Measurements from ENCODE around the gene ZNF107. TPM values are rescaled to one million over a fixed set of nuclear protein-coding genes. Genes with fewer than 3 reads are reported as not detected.

The ZNF107 gene
- polyA plus RNA-seq (2012; ENCODE audit: insufficient read length, low read depth), result 0.84 TPM

- TF ChIP-seq SIN3A (IDR thresholded peaks at IDR 0.05; ENCODE audit: borderline replicate concordance, insufficient read depth, low read length) (0 out of 2 replicates have a peak, but pooled peaks have one; percentile 62), FOXP2 (optimal IDR thresholded peaks at IDR 0.05; ENCODE audit: borderline replicate concordance, extremely low read depth, extremely low read length, insufficient read depth) (no peak), POLR2AphosphoS5 (IDR thresholded peaks at IDR 0.05; ENCODE audit: low read depth, low read length) (peak; percentile 85), TAF1 (IDR thresholded peaks at IDR 0.05; ENCODE audit: borderline replicate concordance, insufficient read depth, low read length) (0 out of 2 replicates have a peak, but pooled peaks have one; percentile 60), REST (IDR thresholded peaks at IDR 0.05; ENCODE audit: insufficient read depth in 1 of 2, low read depth in 2 of 2, low read length in 2 of 2) (no peak)
Measured at GRCh38 chr7:64665980-64666662, at the start of gene ZNF107. TSS of gene ZNF107 (plus strand) at chr7:64666133. CDS start at chr7:64666283, 150 bp downstream.

- TF ChIP-seq SIN3A (IDR thresholded peaks at IDR 0.05; ENCODE audit: borderline replicate concordance, insufficient read depth, low read length) (no peak), TAF1 (IDR thresholded peaks at IDR 0.05; ENCODE audit: borderline replicate concordance, insufficient read depth, low read length) (no peak), POLR2AphosphoS5 (IDR thresholded peaks at IDR 0.05; ENCODE audit: low read depth, low read length) (no peak; the same call in 1 of the 2 replicates), FOXP2 (optimal IDR thresholded peaks at IDR 0.05; ENCODE audit: borderline replicate concordance, extremely low read depth, extremely low read length, insufficient read depth) (no peak), REST (IDR thresholded peaks at IDR 0.05; ENCODE audit: insufficient read depth in 1 of 2, low read depth in 2 of 2, low read length in 2 of 2) (no peak)
Measured at GRCh38 chr7:64618785-64619456, 47.0 kb upstream of the ZNF107 start.

GRCh38 chr7:64619705-64620104 is 46.2 kb upstream of the ZNF107 start:
- no peak for TF ChIP-seq TAF1 (IDR thresholded peaks at IDR 0.05; ENCODE audit: borderline replicate concordance, insufficient read depth, low read length)
- no peak for TF ChIP-seq SIN3A (IDR thresholded peaks at IDR 0.05; ENCODE audit: borderline replicate concordance, insufficient read depth, low read length)
- TF ChIP-seq POLR2AphosphoS5 (IDR thresholded peaks at IDR 0.05; ENCODE audit: low read depth, low read length), result no peak
- no peak for TF ChIP-seq REST (IDR thresholded peaks at IDR 0.05; ENCODE audit: insufficient read depth in 1 of 2, low read depth in 2 of 2, low read length in 2 of 2)
- TF ChIP-seq FOXP2 (optimal IDR thresholded peaks at IDR 0.05; ENCODE audit: borderline replicate concordance, extremely low read depth, extremely low read length, insufficient read depth), result no peak

GRCh38 chr7:64621656-64622055 is 44.3 kb upstream of the ZNF107 start:
- TF ChIP-seq FOXP2 (optimal IDR thresholded peaks at IDR 0.05; ENCODE audit: borderline replicate concordance, extremely low read depth, extremely low read length, insufficient read depth), result no peak
- no peak for TF ChIP-seq SIN3A (IDR thresholded peaks at IDR 0.05; ENCODE audit: borderline replicate concordance, insufficient read depth, low read length)
- no peak for TF ChIP-seq REST (IDR thresholded peaks at IDR 0.05; ENCODE audit: insufficient read depth in 1 of 2, low read depth in 2 of 2, low read length in 2 of 2)

Measured in PFSK-1 (cell line).